ENCODE results near the gene UNK. TPM values are rescaled to one million over a fixed set of nuclear protein-coding genes. Genes with fewer than 3 reads are reported as not detected.

UNK gene
- total and polyA plus RNA-seq, 9 of the 15 experiments (the other 6 are each of a cell fraction or from before 2014, with no cell fraction given) = 12.8 to 38.6 (median 24.8) TPM

DNA sequence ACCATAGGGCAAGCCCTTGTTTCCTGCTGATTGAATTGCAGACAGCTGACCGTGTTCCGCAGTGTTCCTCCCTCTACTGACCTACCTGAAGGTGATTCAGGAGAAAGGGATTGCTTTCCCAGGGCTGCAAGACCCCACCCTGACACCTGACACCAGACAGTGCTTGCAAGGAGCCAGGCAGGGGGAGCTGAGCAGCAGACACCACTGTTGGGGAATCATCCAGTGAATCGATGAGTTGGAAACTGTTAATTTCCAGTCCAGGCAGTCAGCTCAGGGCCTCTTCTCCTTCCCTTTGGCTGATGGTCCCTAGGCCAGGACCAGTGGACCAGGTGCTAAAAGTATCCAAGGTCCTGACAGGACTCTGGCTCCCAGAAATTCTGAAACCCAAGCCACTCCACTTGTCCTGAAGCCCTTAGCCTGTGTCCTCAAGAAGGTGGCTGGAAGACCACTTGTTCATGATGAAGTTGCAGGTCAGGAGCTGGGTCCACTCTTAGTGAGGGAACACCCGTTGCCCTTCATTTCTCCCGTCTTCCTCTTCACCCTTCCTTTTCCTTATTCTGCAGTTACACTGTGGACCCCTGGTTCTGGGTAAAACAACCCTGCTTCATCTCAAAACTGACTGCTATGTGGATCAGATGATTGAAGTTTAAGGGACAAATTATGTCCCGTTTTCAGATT lies 9.5 kb upstream of the UNK start (continued):
- 0 out of 2 replicates have a peak, but pooled peaks have one; percentile 15 for TF ChIP-seq MED1 (CRISPR knock-in tag; IDR thresholded peaks at IDR 0.05; ENCODE audit: borderline replicate concordance)
- peak; percentile 58 for TF ChIP-seq SIRT6 (IDR thresholded peaks at IDR 0.05; ENCODE audit: low read depth, low read length)
- TF ChIP-seq HOMEZ (CRISPR knock-in tag; IDR thresholded peaks at IDR 0.05) = no peak
- TF ChIP-seq ZNF280A (IDR thresholded peaks at IDR 0.05; ENCODE audit: low read depth, partially characterized antibody) = no peak
- no peak for TF ChIP-seq RCOR1 (IDR thresholded peaks at IDR 0.05; ENCODE audit: borderline replicate concordance in 1 of 2, low read depth in 2 of 2, low read length in 2 of 2)
- TF ChIP-seq CBX8 (IDR thresholded peaks at IDR 0.05; ENCODE audit: borderline replicate concordance, extremely low read depth, low read depth, low read length, poor library complexity, severe bottlenecking) = no peak
- no peak for TF ChIP-seq ZNF449 (CRISPR knock-in tag; IDR thresholded peaks at IDR 0.05)
- TF ChIP-seq TRIM24 (IDR thresholded peaks at IDR 0.05) = no peak; a peak in 1 of 4 replicates
- no peak for TF ChIP-seq ZFP30 (CRISPR knock-in tag; IDR thresholded peaks at IDR 0.05; ENCODE audit: borderline replicate concordance)
- no peak for TF ChIP-seq ELF2 (CRISPR knock-in tag; IDR thresholded peaks at IDR 0.05)
- no peak for TF ChIP-seq E2F5 (CRISPR knock-in tag; IDR thresholded peaks at IDR 0.05)
- TF ChIP-seq JUNB (CRISPR knock-in tag; conservative IDR thresholded peaks at IDR 0.05) = no peak
- no peak for TF ChIP-seq ELF1 (tag; IDR thresholded peaks at IDR 0.05)
- TF ChIP-seq ZNF23 (CRISPR knock-in tag; IDR thresholded peaks at IDR 0.05) = no peak
- no peak for TF ChIP-seq RBM14 (IDR thresholded peaks at IDR 0.05; ENCODE audit: borderline replicate concordance, insufficient read depth, low read depth, low read length)
- no peak for TF ChIP-seq ZNF75A (CRISPR knock-in tag; IDR thresholded peaks at IDR 0.05)
- TF ChIP-seq DEAF1 (CRISPR knock-in tag; IDR thresholded peaks at IDR 0.05) = no peak
- TF ChIP-seq, protein P1, sequence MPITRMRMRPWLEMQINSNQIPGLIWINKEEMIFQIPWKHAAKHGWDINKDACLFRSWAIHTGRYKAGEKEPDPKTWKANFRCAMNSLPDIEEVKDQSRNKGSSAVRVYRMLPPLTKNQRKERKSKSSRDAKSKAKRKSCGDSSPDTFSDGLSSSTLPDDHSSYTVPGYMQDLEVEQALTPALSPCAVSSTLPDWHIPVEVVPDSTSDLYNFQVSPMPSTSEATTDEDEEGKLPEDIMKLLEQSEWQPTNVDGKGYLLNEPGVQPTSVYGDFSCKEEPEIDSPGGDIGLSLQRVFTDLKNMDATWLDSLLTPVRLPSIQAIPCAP (CRISPR knock-in tag; IDR thresholded peaks at IDR 0.05; ENCODE audit: borderline replicate concordance) = no peak
- no peak for TF ChIP-seq HLTF (IDR thresholded peaks at IDR 0.05)
- TF ChIP-seq GATAD2B (IDR thresholded peaks at IDR 0.05; ENCODE audit: borderline replicate concordance) = no peak
